CD8-positive, alpha-beta memory T cell (primary cell): ENCODE results near the gene GATA3. TPM values are rescaled to one million over a fixed set of nuclear protein-coding genes. Genes with fewer than 3 reads are reported as not detected.

Experiments
- CTCF ChIA-PET: fragments of 350-600 bp; sonication (Branson Sonifier 250); formaldehyde crosslinking; loops from one replicate; lab custom pipeline; 2021; ENCODE audit warnings: antibody characterized with exemption; lab: Charles Lee
- POLR2A ChIA-PET: fragments of 350-600 bp; sonication (Branson Sonifier 250); formaldehyde crosslinking; loops from one replicate; lab custom pipeline; 2021; ENCODE audit warnings: antibody characterized with exemption; lab: Charles Lee
- DNase-seq, 5 donors: peaks; one replicate each; pipeline versions ENCODE4 v3.0.0 to v3.0.0-alpha.2; 2020 to 2022; ENCODE audit warnings: mixed read lengths in 1 of 5
- H3K27ac ChIP-seq: one replicate; pipeline ENCODE4 v1.7.0; 2013; ENCODE audit warnings: low read depth, mild to moderate bottlenecking, low read length, moderate library complexity
- H3K27me3 ChIP-seq: 2 replicates; pipeline ENCODE4 v1.7.0; 2013; ENCODE audit warnings: low read length, mild to moderate bottlenecking; ENCODE audit not compliant: insufficient read depth, poor library complexity, severe bottlenecking
- H3K36me3 ChIP-seq: 2 replicates; pipeline ENCODE4 v1.7.0; 2013; ENCODE audit warnings: mild to moderate bottlenecking, low read length, moderate library complexity; ENCODE audit not compliant: insufficient read depth
- H3K4me1 ChIP-seq: 2 replicates; pipeline ENCODE4 v1.7.0; 2013; ENCODE audit warnings: mild to moderate bottlenecking, low read length, moderate library complexity; ENCODE audit not compliant: insufficient read depth
- H3K4me3 ChIP-seq: 2 replicates; pipeline ENCODE4 v1.7.0; 2013; ENCODE audit warnings: mild to moderate bottlenecking, low read length
- H3K9me3 ChIP-seq: 2 replicates; pipeline ENCODE4 v1.7.0; 2013; ENCODE audit warnings: mild to moderate bottlenecking, low read length
- H3K27ac Mint-ChIP-seq, 8 donors: one replicate each; pipeline ENCODE4 v1.8.0; 2020 to 2021; ENCODE audit warnings: mixed read lengths in 8 of 8, mild to moderate bottlenecking in 6 of 8, inconsistent platforms in 3 of 8, moderate library complexity in 3 of 8
- H3K27me3 Mint-ChIP-seq, 2 donors: one replicate each; pipeline ENCODE4 v1.8.0; 2020 to 2021; ENCODE audit warnings: mixed read lengths in 2 of 2, mild to moderate bottlenecking in 1 of 2, moderate library complexity in 1 of 2
- H3K36me3 Mint-ChIP-seq, 3 donors: one replicate each; pipeline ENCODE4 v1.8.0; 2020 to 2021; ENCODE audit warnings: mixed read lengths in 3 of 3, inconsistent platforms in 1 of 3, mild to moderate bottlenecking in 1 of 3
- H3K4me1 Mint-ChIP-seq, 3 donors: one replicate each; pipeline ENCODE4 v1.8.0; 2020 to 2021; ENCODE audit warnings: mixed read lengths in 3 of 3, inconsistent platforms in 1 of 3, mild to moderate bottlenecking in 1 of 3
- H3K4me3 Mint-ChIP-seq, 7 donors: one replicate each; pipeline ENCODE4 v1.8.0; 2020 to 2021; ENCODE audit warnings: mixed read lengths in 7 of 7, mild to moderate bottlenecking in 6 of 7, moderate library complexity in 4 of 7, inconsistent platforms in 2 of 7
- H3K9me3 Mint-ChIP-seq, 5 donors: one replicate each; pipeline ENCODE4 v1.8.0; 2020 to 2022; ENCODE audit warnings: mixed read lengths in 5 of 5, mild to moderate bottlenecking in 3 of 5, moderate library complexity in 2 of 5, inconsistent platforms in 1 of 5
- polyA plus RNA-seq: library from polyadenylated mRNA; unstranded; fragments of 300-500 nt; fragmentation: Illumina TruSeq; gene quantifications from one replicate; pipeline ENCODE4 v1.2.3, GENCODE V29; 2021
- total RNA-seq, 2 experiments: library from RNA; stranded (reverse); gene quantifications; one replicate each; pipeline ENCODE4 v1.2.3, GENCODE V29; 2021

Gene GATA3
- total and polyA plus RNA-seq, 3 experiments from 2014 or later: 48.9 to 58.6 (median 53.3) TPM

DNA sequence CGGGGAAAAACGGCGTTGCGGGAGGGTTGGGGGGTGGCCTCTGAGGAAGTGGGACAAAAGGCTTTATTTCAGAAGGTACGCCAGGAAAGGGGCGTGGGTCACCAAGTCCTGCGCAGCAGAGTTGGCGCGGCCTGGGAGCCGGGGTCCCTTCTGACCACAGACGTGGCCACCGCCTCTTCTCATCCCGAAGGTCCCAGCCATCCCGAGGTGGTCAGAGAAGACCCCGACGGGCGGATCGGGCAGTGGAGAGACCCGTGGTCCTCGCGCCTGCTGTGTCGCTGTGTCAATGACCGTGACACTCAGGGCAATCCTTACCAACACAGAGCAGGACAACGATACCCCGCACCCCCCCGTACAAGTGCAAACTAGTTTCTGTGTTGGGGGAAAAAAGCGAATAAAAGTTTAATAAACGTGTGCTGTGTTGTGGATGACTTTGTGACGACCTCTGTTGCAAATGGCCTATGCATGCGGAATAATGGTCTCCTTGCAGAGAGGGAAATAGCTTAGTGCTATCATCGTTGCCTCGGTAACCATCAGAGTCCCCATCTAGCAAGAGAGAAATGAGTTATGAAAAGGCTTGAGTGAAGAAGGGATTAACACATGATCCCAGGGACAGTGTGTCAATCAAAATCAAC lies 19.4 kb upstream of the GATA3 start:
- ChIA-PET CTCF (interaction anchor here (1.3 kb wide), 1 partner anchor 12 kb away, joined by 5 read pairs; no protein-coding TSS in a partner anchor), POLR2A (no interaction called here)
- Histone ChIP-seq H3K27me3 (peaks cover 64% of the 10 kb centered on the region), H3K4me1 (peaks cover 22% of the 10 kb centered on the region), H3K4me3 (no peak overlapping the region), H3K9me3 (no peaks in the 10 kb centered on the region), H3K27ac (no peak overlapping the region), H3K36me3 (no peaks in the 10 kb centered on the region)
- H3K9me3 Mint-ChIP-seq: peaks cover 5 to 21% (median 12%) of the 10 kb centered on the region in 5 donors
- peak overlapping the region in 6 of 8 donors; percentile 2 to 86 (median 50) for H3K27ac Mint-ChIP-seq
- peak overlapping the region; percentile 3 to 81 (median 69) for H3K4me3 Mint-ChIP-seq
- DNase-seq: peak in 1 of 5 donors; percentile 14
- peaks cover 26 to 39% (median 31%) of the 10 kb centered on the region in 3 donors for H3K4me1 Mint-ChIP-seq
- peaks cover 73 to 77% of the 10 kb centered on the region in 2 donors for H3K27me3 Mint-ChIP-seq
- no peaks in the 10 kb centered on the region for H3K36me3 Mint-ChIP-seq

DNA sequence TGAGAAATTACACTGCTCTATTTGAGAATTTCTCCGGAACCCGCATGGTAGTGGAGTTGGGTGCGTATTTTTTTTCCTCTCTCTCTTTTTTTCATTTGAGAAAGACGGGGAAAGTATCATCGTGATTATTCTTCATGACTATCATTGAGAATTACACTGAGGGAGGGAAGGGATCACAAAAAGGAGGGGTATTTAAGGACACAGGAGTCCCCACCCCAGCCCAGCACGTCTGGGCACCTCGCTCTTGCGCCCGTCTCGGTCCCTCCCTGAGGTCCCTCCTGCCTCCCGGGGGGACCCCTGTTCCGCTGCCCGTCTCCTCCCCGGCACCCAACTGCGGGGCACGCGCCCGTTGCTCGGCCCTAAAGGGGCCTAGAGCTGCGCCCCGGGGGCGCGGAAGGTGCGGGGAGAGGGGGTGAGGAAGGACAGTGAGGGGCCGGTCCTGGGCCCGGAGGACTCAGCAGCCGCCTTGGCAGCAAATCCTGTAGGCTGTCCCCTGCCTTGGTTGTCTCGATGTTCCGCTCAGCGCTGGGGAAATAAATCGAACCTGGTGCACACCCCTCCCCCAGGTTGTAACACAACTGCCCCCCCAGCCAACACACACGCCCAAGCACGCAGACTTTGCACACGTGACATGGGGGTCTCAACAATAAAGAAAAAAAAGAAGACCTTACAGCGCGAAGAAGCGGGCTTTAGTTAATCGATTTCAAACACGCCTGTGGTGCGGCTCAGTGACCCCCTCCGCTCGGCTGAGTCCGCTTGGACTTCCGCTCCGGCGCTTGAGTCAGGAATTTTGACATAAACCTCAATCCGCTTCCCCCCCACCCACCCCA lies 18.6 kb upstream of the GATA3 start:
- Mint-ChIP-seq H3K27ac (peak overlapping the region in 7 of 8 donors; percentile 2 to 86 (median 34)), H3K4me3 (peak overlapping the region in 6 of 7 donors; percentile 49 to 81 (median 70)), H3K4me1 (peaks cover 26 to 39% (median 31%) of the 10 kb centered on the region in 3 donors), H3K27me3 (peaks cover 75 to 79% of the 10 kb centered on the region in 2 donors), H3K36me3 (no peaks in the 10 kb centered on the region), H3K9me3 (peaks cover 5 to 21% (median 12%) of the 10 kb centered on the region in 5 donors)
- Histone ChIP-seq H3K9me3 (no peaks in the 10 kb centered on the region), H3K36me3 (no peaks in the 10 kb centered on the region), H3K4me3 (no peak overlapping the region), H3K4me1 (peaks cover 22% of the 10 kb centered on the region), H3K27me3 (peaks cover 70% of the 10 kb centered on the region), H3K27ac (no peak overlapping the region)
- no peak for DNase-seq
- ChIA-PET POLR2A (no interaction called here), CTCF (no interaction called here)

DNA sequence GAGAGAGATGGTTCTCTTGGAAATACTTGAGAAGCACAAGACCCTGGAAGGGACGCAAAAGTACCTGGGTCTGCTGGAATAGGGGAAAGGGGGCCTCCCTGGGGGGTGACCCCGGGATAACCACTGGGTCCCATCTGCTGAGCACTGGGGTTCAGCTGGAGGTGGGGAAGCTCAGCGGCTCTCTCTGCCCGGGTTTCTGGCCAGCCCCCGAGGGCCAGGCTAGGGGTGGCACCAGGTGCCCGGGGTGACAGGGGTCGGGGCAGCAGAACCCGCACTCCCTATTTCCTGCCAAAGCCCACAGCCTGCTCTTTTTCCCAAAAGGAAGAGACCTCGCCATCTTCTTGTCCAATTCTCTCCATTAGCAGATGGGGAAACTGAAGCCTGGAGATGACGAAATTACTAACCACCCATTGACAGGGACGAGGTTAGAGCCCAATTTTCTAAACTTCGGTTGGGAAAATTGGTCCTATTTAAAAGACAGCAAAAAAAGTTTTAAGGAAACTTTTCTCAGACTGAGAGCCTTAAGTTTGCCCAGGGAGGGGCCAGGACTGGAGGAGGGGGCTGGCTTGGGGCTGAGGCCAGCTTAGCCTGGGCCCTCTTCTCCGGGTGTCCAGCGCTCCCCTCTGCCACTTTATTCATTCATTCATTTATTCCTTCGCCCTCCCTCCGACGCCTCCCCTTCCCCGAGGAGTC lies 17.8 kb upstream of the GATA3 start:
- Histone ChIP-seq H3K4me1 (peaks cover 22% of the 10 kb centered on the region), H3K4me3 (no peak overlapping the region), H3K27me3 (peaks cover 77% of the 10 kb centered on the region), H3K36me3 (no peaks in the 10 kb centered on the region), H3K9me3 (no peaks in the 10 kb centered on the region), H3K27ac (no peak overlapping the region)
- peaks cover 7 to 22% (median 15%) of the 10 kb centered on the region in 5 donors for H3K9me3 Mint-ChIP-seq
- no peaks in the 10 kb centered on the region for H3K36me3 Mint-ChIP-seq
- POLR2A ChIA-PET: interaction anchor here (0.7 kb wide), 1 partner anchor 16 kb away, joined by 3 read pairs; no protein-coding TSS in a partner anchor
- CTCF ChIA-PET: interaction anchor here (1.1 kb wide), 1 partner anchor 23 kb away, joined by 3 read pairs; no protein-coding TSS in a partner anchor
- peaks cover 30 to 43% (median 36%) of the 10 kb centered on the region in 3 donors for H3K4me1 Mint-ChIP-seq
- H3K27me3 Mint-ChIP-seq: peaks cover 80 to 82% of the 10 kb centered on the region in 2 donors
- H3K27ac Mint-ChIP-seq: peak overlapping the region in 2 of 8 donors; percentile 57 to 66
- no peak for DNase-seq
- peak overlapping the region in 6 of 7 donors; percentile 3 to 67 (median 48) for H3K4me3 Mint-ChIP-seq

DNA sequence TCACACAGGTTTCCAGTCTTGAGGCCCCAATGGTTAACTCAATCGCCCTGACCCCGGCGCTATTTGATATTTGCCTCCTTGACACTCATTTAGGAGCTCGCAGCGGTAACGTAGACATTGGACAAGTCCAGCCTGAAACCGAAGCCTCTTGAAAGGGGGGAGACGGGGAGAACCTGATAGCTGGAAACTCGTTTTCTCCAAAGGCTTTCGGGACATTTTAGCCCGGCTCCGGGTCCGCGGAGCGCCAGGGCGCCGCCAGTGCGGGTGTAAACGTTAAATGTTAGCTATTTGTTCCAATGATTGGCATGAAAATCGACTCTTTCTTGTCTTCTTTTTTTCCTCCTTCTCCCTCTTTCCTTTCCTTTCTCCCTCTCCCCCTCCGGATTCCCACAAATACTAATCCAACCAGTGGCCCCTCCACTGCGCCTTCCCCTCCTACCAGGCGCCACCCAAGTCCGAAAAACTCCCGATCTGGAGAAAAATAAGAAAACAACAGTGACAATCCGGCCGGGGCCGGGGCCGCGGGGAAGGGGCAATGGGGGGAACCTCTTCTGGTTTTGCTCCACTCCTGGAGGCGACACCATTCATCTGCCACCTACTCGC lies 17.2 kb upstream of the GATA3 start:
- Mint-ChIP-seq H3K27ac (peak overlapping the region in 4 of 8 donors; percentile 51 to 86 (median 62)), H3K4me3 (peak overlapping the region in 6 of 7 donors; percentile 13 to 67 (median 52)), H3K4me1 (peaks cover 34 to 49% (median 43%) of the 10 kb centered on the region in 3 donors), H3K36me3 (no peaks in the 10 kb centered on the region), H3K9me3 (peaks cover 7 to 22% (median 15%) of the 10 kb centered on the region in 5 donors), H3K27me3 (peaks cover 82 to 83% of the 10 kb centered on the region in 2 donors)
- Histone ChIP-seq H3K9me3 (no peaks in the 10 kb centered on the region), H3K27ac (no peak overlapping the region), H3K27me3 (peaks cover 84% of the 10 kb centered on the region), H3K4me1 (peaks cover 28% of the 10 kb centered on the region), H3K4me3 (no peak overlapping the region), H3K36me3 (no peaks in the 10 kb centered on the region)
- CTCF ChIA-PET: interaction anchor here (1.1 kb wide), 1 partner anchor 24 kb away, joined by 3 read pairs; no protein-coding TSS in a partner anchor
- peak in 1 of 5 donors; percentile 6 for DNase-seq
- POLR2A ChIA-PET: interaction anchor here (0.7 kb wide), 1 partner anchor 16 kb away, joined by 3 read pairs; no protein-coding TSS in a partner anchor

DNA sequence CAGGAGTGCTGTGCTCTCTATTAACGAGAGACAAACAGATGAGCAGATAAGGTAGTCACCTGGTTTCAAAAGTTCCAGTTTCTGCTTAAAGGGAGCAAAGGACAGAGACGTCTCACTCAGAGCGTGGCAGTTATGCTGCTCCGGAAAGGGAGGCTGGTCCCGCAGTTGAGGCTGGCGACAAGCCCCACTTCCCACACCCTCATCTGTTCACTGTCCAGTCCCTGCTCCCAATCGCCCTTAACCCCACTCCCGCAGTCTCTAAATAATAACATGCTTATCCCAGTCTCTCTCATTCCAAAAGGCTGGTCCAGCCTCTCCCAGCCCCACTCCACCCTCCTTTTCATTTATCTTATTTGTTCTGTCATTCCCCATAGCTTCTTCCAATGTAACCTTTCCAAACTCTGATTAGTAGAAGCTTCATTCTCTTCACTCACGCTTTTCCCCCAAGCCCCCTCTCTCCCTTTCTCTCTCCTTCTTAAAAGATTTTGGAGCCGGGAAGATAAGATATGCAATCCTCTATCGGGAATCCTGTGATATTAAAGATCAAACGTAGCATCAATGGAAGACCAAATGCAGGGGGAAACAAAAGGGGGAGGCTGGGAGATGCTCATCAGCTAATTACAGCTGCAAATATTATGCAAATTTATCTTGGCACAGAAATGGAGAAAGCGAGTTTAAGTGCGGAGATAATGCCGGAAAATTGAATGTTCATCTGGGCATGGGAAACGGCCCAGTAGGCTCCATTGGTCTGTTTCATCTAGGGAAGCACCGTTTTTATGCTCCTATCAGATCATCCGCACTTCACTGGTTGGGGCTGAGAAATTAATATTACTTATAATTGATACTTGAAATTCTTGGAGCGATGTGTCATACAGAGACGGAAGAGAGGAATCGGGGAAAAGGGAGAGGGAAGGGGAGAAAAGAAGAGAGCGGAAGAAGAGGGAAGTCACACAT lies 16.3 kb upstream of the GATA3 start:
- no peak for DNase-seq
- ChIA-PET POLR2A (no interaction called here), CTCF (no interaction called here)
- Mint-ChIP-seq H3K36me3 (no peaks in the 10 kb centered on the region), H3K9me3 (peaks cover 7 to 24% (median 15%) of the 10 kb centered on the region in 5 donors), H3K27ac (peak overlapping the region in 5 of 8 donors; percentile 4 to 66 (median 38)), H3K27me3 (peaks cover 82 to 83% of the 10 kb centered on the region in 2 donors), H3K4me3 (peak overlapping the region in 5 of 7 donors; percentile 14 to 56 (median 27)), H3K4me1 (peaks cover 43 to 58% (median 50%) of the 10 kb centered on the region in 3 donors)
- H3K36me3 ChIP-seq: no peaks in the 10 kb centered on the region
- no peak overlapping the region for H3K4me3 ChIP-seq
- no peak overlapping the region for H3K27ac ChIP-seq
- H3K4me1 ChIP-seq: peaks cover 34% of the 10 kb centered on the region
- no peaks in the 10 kb centered on the region for H3K9me3 ChIP-seq
- peaks cover 92% of the 10 kb centered on the region for H3K27me3 ChIP-seq

DNA sequence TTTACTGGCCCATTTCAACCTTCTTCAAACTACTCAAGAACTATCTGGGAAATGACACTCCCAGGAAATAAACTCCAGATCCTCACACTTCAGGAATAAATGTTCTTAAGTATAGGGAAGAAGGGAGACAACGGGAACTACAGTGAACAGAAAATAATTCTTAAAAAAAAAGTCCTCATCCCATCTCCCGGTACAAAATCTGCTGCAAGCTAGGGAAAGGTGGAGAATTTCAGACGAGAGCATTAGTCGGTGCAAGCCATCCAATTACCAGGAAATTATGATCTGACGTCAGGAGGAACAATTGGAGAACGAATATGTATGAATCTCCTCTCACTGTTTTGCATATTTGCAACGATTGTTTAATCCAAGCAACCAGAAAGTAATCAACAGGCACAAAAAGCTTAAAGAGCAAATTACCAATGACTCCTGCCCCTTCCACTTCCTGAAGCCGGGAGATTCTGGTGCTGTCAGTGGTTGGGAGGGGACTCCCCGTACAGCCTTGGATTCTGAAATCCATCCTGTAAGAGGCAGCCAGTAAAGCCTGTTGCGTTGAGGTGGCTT lies 15.1 kb upstream of the GATA3 start:
- no peaks in the 10 kb centered on the region for H3K36me3 Mint-ChIP-seq
- CTCF ChIA-PET: no interaction called here
- H3K27ac Mint-ChIP-seq: peak overlapping the region in 2 of 8 donors; percentile 66 to 75
- Histone ChIP-seq H3K36me3 (no peaks in the 10 kb centered on the region), H3K27ac (no peak overlapping the region), H3K27me3 (peaks cover 92% of the 10 kb centered on the region), H3K4me1 (peaks cover 46% of the 10 kb centered on the region), H3K9me3 (no peaks in the 10 kb centered on the region), H3K4me3 (no peak overlapping the region)
- POLR2A ChIA-PET: no interaction called here
- DNase-seq: no peak
- peaks cover 48 to 62% (median 61%) of the 10 kb centered on the region in 3 donors for H3K4me1 Mint-ChIP-seq
- peaks cover 86% of the 10 kb centered on the region in 2 donors for H3K27me3 Mint-ChIP-seq
- peaks cover 7 to 27% (median 15%) of the 10 kb centered on the region in 5 donors for H3K9me3 Mint-ChIP-seq
- H3K4me3 Mint-ChIP-seq: peak overlapping the region in 4 of 7 donors; percentile 10 to 42 (median 24)
